ENCODE results near the gene ALKAL2. TPM values are rescaled to one million over a fixed set of nuclear protein-coding genes. Genes with fewer than 3 reads are reported as not detected.

Gene ALKAL2
- total RNA-seq, 4 donors from 2014 or later = 4.0 to 11.0 (median 7.1) TPM

- 74% methylated on average over 9 of the region's 9 CpGs for WGBS
- DNase-seq (ENCODE audit: low spot score in 2 of 2) = no peak
- no peak for TF ChIP-seq POLR2A (IDR thresholded peaks at IDR 0.05)
- no peaks in the 10 kb centered on the region for H3K36me3 ChIP-seq
- peaks cover 3% of the 10 kb centered on the region for H3K9me3 ChIP-seq
- H3K27ac ChIP-seq = no peak overlapping the region
- peaks cover 3% of the 10 kb centered on the region for H3K27me3 ChIP-seq
- H3K4me1 ChIP-seq = no peaks in the 10 kb centered on the region
- no peak overlapping the region for H3K4me3 ChIP-seq
Measured at GRCh38 chr2:323035-323434, 35.1 kb upstream of the ALKAL2 start.

- H3K27me3 ChIP-seq = peaks cover 3% of the 10 kb centered on the region
- H3K36me3 ChIP-seq = no peaks in the 10 kb centered on the region
- 75% methylated on average over 10 of the region's 10 CpGs for WGBS
- no peak overlapping the region for H3K27ac ChIP-seq
- H3K9me3 ChIP-seq = peaks cover 3% of the 10 kb centered on the region
- H3K4me3 ChIP-seq = no peak overlapping the region
- no peak for TF ChIP-seq POLR2AphosphoS5 (IDR thresholded peaks at IDR 0.05)
- TF ChIP-seq EP300 (IDR thresholded peaks at IDR 0.05) = no peak
- no peak for TF ChIP-seq POLR2A (IDR thresholded peaks at IDR 0.05)
- TF ChIP-seq CTCF (IDR thresholded peaks at IDR 0.05) = no peak
- no peaks in the 10 kb centered on the region for H3K4me1 ChIP-seq
- DNase-seq (ENCODE audit: low spot score in 2 of 2) = no peak
Measured at GRCh38 chr2:322326-322725, 34.4 kb upstream of the ALKAL2 start.

GRCh38 chr2:320561-320960 is 32.7 kb upstream of the ALKAL2 start:
- H3K27ac ChIP-seq = no peak overlapping the region
- TF ChIP-seq POLR2AphosphoS5 (IDR thresholded peaks at IDR 0.05) (no peak), CTCF (IDR thresholded peaks at IDR 0.05) (no peak), POLR2A (IDR thresholded peaks at IDR 0.05) (no peak), EP300 (IDR thresholded peaks at IDR 0.05) (no peak)
- no peaks in the 10 kb centered on the region for H3K4me1 ChIP-seq
- DNase-seq (ENCODE audit: low spot score in 2 of 2) = no peak
- H3K27me3 ChIP-seq = peaks cover 3% of the 10 kb centered on the region
- no peaks in the 10 kb centered on the region for H3K36me3 ChIP-seq
- H3K4me3 ChIP-seq = no peak overlapping the region
- no peaks in the 10 kb centered on the region for H3K9me3 ChIP-seq
- WGBS = 84% methylated on average over 4 of the region's 4 CpGs

GRCh38 chr2:319059-319600 is 31.2 kb upstream of the ALKAL2 start:
- no peak for TF ChIP-seq POLR2A (IDR thresholded peaks at IDR 0.05)
- no peak for TF ChIP-seq POLR2AphosphoS5 (IDR thresholded peaks at IDR 0.05)
- TF ChIP-seq EP300 (IDR thresholded peaks at IDR 0.05) = no peak
- TF ChIP-seq CTCF (IDR thresholded peaks at IDR 0.05) = no peak
- Histone ChIP-seq H3K36me3 (no peaks in the 10 kb centered on the region), H3K4me1 (no peaks in the 10 kb centered on the region), H3K27ac (no peak overlapping the region), H3K9me3 (no peaks in the 10 kb centered on the region), H3K4me3 (no peak overlapping the region), H3K27me3 (peaks cover 3% of the 10 kb centered on the region)
- DNase-seq (ENCODE audit: low spot score in 2 of 2) = no peak
- 85% methylated on average over 34 of the region's 34 CpGs for WGBS

- WGBS = 72% methylated on average over 27 of the region's 27 CpGs
- TF ChIP-seq POLR2A (IDR thresholded peaks at IDR 0.05) (no peak), CTCF (IDR thresholded peaks at IDR 0.05) (no peak), POLR2AphosphoS5 (IDR thresholded peaks at IDR 0.05) (no peak), EP300 (IDR thresholded peaks at IDR 0.05) (no peak)
Measured at GRCh38 chr2:317501-318424, 29.9 kb upstream of the ALKAL2 start.

More at GRCh38 chr2:317501-318424, 29.9 kb upstream of the ALKAL2 start:
- no peak overlapping the region for H3K27ac ChIP-seq
- H3K4me3 ChIP-seq = no peak overlapping the region
- no peak for DNase-seq (ENCODE audit: low spot score in 2 of 2)
- H3K9me3 ChIP-seq = no peaks in the 10 kb centered on the region
- no peaks in the 10 kb centered on the region for H3K36me3 ChIP-seq
- no peaks in the 10 kb centered on the region for H3K4me1 ChIP-seq
- peaks cover 3% of the 10 kb centered on the region for H3K27me3 ChIP-seq

Data from suprapubic skin (tissue), 4 donors.